Prostate gland (tissue), 2 donors: Measurements from ENCODE around the gene CTDSP1.

ENCODE experiments used
- POLR2A ChIP-seq: fragments of 450-650 bp; IDR thresholded peaks from one replicate; pipeline ENCODE4 v1.6.1; 2016; ENCODE audit warnings: antibody characterized with exemption, mild to moderate bottlenecking
- TF ChIP-seq, protein P1 (sequence below), 4 experiments: fragments of 200-600 bp in 2 of 4; fragments of 450-650 bp in 2 of 4; sonication (generic) in 2 of 4; IDR thresholded peaks; 1 replicate in 3 of 4; 2 replicates in 1 of 4; pipeline ENCODE4 v1.5.1; 2016 to 2019; ENCODE audit warnings: antibody characterized with exemption in 4 of 4, mild to moderate bottlenecking in 2 of 4, moderate library complexity in 2 of 4

DNA sequence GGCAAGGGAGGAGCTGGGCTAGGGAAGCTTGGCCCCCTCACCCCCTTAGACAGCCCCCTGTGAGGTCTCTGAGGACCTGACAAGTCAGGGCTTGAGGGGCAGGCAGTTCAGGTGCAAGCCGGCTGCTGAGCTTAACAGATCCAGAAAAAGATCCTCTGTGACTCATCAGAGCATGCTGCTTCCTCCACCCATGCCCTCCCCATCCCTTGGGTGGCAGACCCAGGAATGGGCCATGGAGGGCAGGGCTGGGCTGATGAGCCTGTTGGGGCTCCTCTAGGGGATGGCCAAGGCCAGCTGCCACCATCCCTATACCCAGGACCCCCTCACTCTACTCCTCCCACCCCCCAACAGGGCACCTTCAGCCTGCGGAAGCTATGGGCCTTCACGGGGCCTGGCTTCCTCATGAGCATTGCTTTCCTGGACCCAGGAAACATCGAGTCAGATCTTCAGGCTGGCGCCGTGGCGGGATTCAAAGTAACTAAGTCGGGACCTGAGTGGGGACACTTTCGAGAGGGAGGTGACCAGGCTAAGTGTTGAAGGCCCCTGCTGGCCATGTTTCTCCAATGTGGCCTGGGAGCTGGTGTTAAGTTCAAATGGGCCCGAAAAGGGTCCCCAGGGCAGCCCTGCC, 15.7 kb upstream of the CTDSP1 start:
- TF ChIP-seq, protein P1, sequence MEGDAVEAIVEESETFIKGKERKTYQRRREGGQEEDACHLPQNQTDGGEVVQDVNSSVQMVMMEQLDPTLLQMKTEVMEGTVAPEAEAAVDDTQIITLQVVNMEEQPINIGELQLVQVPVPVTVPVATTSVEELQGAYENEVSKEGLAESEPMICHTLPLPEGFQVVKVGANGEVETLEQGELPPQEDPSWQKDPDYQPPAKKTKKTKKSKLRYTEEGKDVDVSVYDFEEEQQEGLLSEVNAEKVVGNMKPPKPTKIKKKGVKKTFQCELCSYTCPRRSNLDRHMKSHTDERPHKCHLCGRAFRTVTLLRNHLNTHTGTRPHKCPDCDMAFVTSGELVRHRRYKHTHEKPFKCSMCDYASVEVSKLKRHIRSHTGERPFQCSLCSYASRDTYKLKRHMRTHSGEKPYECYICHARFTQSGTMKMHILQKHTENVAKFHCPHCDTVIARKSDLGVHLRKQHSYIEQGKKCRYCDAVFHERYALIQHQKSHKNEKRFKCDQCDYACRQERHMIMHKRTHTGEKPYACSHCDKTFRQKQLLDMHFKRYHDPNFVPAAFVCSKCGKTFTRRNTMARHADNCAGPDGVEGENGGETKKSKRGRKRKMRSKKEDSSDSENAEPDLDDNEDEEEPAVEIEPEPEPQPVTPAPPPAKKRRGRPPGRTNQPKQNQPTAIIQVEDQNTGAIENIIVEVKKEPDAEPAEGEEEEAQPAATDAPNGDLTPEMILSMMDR (IDR thresholded peaks at IDR 0.05), result no peak
- no peak for TF ChIP-seq POLR2A
